KMS-11 (cell line): ENCODE measurements around the gene PGAP6.

ENCODE experiments used
- H2AFZ ChIP-seq: fragments of 200-600 bp; sonication (generic); 2 replicates; pipeline ENCODE4 v1.6.1; 2016; ENCODE audit warnings: antibody characterized with exemption, mixed run types, low read depth
- H3K27ac ChIP-seq: fragments of 200-600 bp; sonication (generic); 2 replicates; pipeline ENCODE4 v1.6.1; 2016; ENCODE audit warnings: mild to moderate bottlenecking, mixed run types
- H3K27me3 ChIP-seq: fragments of 200-600 bp; sonication (generic); 2 replicates; pipeline ENCODE4 v1.6.1; 2017; ENCODE audit warnings: mild to moderate bottlenecking, low read depth, mixed run types, moderate library complexity; ENCODE audit not compliant: insufficient read depth
- H3K36me3 ChIP-seq: fragments of 200-600 bp; sonication (generic); 2 replicates; pipeline ENCODE4 v1.6.1; 2017; ENCODE audit warnings: mild to moderate bottlenecking, mixed run types; ENCODE audit not compliant: insufficient read depth
- H3K4me1 ChIP-seq: fragments of 200-600 bp; sonication (generic); 2 replicates; pipeline ENCODE4 v1.6.1; 2016; ENCODE audit warnings: mild to moderate bottlenecking, low read depth, mixed run types; ENCODE audit not compliant: poor library complexity, severe bottlenecking
- H3K4me2 ChIP-seq: fragments of 200-600 bp; sonication (generic); 2 replicates; pipeline ENCODE4 v1.7.0; 2016; ENCODE audit warnings: mild to moderate bottlenecking, mixed run types
- H3K4me3 ChIP-seq: fragments of 200-600 bp; sonication (generic); IDR thresholded peaks from 2 replicates; pipeline ENCODE4 v1.6.1; 2017; ENCODE audit warnings: low read depth, low read length, mixed read lengths; ENCODE audit not compliant: insufficient read depth
- H3K79me2 ChIP-seq: fragments of 200-600 bp; sonication (generic); 2 replicates; pipeline ENCODE4 v1.6.1; 2016; ENCODE audit warnings: low read depth, mixed run types; ENCODE audit not compliant: insufficient read depth
- H3K9ac ChIP-seq: fragments of 200-600 bp; sonication (generic); 2 replicates; pipeline ENCODE4 v1.6.1; 2016; ENCODE audit warnings: mild to moderate bottlenecking, mixed run types
- H4K20me1 ChIP-seq: fragments of 200-600 bp; sonication (generic); 2 replicates; pipeline ENCODE4 v1.6.1; 2016; ENCODE audit warnings: mild to moderate bottlenecking, mixed run types; ENCODE audit not compliant: insufficient read depth
- TF ChIP-seq, protein P1 (sequence below): fragments of 200-600 bp; sonication (generic); conservative IDR thresholded peaks from 2 replicates; pipeline ENCODE4 v1.6.1; 2017; ENCODE audit warnings: low read depth, mild to moderate bottlenecking, antibody characterized with exemption, low read length, moderate library complexity, mixed read lengths

Gene PGAP6

DNA sequence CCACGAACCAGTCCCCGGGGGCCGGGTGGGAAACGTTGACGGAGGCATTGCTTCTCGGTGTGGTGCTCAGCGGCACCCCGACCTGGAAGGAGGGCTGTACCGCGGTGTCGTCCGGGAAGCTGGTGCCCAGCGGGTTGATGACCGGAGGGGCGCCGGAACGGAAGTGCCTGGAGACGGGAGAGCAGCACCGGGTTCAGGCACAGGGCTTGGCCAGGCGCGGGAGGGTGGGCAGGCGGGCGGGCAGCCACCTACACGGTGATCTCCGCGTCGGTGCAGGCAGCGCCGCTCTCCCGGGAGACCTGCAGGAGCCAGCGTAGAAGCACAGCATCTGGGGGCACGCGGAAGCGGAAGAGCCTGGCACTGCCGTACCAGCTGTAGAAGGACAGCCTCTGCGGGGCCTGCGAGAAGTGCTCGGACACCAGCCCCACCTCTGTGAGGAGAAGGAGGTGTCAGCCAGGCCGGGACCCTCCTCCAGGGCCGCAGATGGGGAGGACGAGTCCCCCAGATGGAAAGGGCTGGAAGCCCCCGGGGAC, 4.3 kb downstream of the PGAP6 start:
- Histone ChIP-seq H3K4me1 (peaks cover 8% of the 10 kb centered on the region), H3K79me2 (no peaks in the 10 kb centered on the region; the same call in 1 of the 2 replicates), H4K20me1 (no peaks in the 10 kb centered on the region), H3K27ac (no peak overlapping the region), H3K27me3 (no peaks in the 10 kb centered on the region), H3K4me3 (no peak overlapping the region), H2AFZ (no peak overlapping the region), H3K36me3 (no peaks in the 10 kb centered on the region), H3K4me2 (no peak overlapping the region), H3K9ac (no peak overlapping the region)
- TF ChIP-seq, protein P1, sequence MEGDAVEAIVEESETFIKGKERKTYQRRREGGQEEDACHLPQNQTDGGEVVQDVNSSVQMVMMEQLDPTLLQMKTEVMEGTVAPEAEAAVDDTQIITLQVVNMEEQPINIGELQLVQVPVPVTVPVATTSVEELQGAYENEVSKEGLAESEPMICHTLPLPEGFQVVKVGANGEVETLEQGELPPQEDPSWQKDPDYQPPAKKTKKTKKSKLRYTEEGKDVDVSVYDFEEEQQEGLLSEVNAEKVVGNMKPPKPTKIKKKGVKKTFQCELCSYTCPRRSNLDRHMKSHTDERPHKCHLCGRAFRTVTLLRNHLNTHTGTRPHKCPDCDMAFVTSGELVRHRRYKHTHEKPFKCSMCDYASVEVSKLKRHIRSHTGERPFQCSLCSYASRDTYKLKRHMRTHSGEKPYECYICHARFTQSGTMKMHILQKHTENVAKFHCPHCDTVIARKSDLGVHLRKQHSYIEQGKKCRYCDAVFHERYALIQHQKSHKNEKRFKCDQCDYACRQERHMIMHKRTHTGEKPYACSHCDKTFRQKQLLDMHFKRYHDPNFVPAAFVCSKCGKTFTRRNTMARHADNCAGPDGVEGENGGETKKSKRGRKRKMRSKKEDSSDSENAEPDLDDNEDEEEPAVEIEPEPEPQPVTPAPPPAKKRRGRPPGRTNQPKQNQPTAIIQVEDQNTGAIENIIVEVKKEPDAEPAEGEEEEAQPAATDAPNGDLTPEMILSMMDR, result no peak

GRCh38 chr16:376817-377418, 4.9 kb downstream of the PGAP6 start:
- no peak overlapping the region for H3K4me2 ChIP-seq
- H3K9ac ChIP-seq, result no peak overlapping the region
- H4K20me1 ChIP-seq, result no peaks in the 10 kb centered on the region
- H2AFZ ChIP-seq, result no peak overlapping the region
- H3K27ac ChIP-seq, result no peak overlapping the region
- H3K4me1 ChIP-seq, result peaks cover 7% of the 10 kb centered on the region
- H3K4me3 ChIP-seq, result no peak overlapping the region
- no peaks in the 10 kb centered on the region; the same call in 1 of the 2 replicates for H3K79me2 ChIP-seq
- no peaks in the 10 kb centered on the region for H3K36me3 ChIP-seq
- no peaks in the 10 kb centered on the region for H3K27me3 ChIP-seq
- TF ChIP-seq, protein P1, result no peak

DNA sequence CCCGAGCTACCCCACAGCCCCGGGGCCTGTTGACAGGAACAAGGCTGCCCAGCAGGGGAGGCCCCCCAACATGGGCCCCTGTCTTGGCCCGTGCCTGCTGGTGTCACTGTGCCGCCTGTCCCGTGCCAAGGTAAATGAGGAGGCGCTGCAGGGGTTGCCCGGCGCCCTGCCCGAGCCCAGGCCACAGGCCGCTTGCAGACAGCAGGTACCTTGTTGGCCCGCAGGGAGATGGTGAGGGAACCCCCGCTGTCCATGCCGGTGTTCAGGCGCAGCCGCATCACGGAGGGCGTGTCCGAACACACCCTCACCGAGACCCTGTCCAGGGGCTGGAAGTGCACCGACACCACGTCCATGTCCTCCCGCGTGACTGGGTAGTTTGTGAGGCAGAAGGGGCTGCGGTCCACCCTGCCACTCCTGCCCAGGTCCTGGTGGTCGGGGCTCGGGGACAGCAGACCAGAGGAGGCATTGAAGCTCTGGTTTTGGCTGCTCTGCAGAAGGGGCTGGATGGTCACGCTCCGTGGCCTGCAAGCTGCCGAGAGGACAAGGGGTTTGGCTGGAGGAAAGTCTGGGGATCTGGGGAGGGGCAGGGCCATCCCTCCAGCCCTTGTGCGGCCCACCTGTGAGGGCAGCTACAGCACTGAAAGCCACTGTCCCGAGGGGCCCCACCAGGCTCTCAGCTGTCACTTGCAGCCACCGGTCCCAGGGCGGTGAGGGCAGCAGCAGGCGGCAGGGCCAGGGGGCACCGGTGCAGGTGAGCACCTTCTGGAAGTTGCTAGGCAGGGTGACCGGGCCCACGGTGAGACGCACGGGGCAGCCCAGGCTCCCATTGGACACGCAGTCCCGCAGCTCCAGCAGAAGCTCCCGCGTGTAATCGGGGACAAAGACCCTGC, 5.6 kb downstream of the PGAP6 start:
- Histone ChIP-seq H2AFZ (no peak overlapping the region), H3K4me3 (no peak overlapping the region), H3K4me2 (no peak overlapping the region), H3K9ac (no peak overlapping the region), H3K27me3 (no peaks in the 10 kb centered on the region), H3K36me3 (no peaks in the 10 kb centered on the region), H4K20me1 (no peaks in the 10 kb centered on the region), H3K4me1 (peaks cover 8% of the 10 kb centered on the region), H3K27ac (no peak overlapping the region), H3K79me2 (no peaks in the 10 kb centered on the region; the same call in 1 of the 2 replicates)
- TF ChIP-seq, protein P1, result no peak

GRCh38 chr16:375212-375611, 6.6 kb downstream of the PGAP6 start:
- Histone ChIP-seq H3K27ac (no peak overlapping the region), H3K79me2 (no peaks in the 10 kb centered on the region), H3K4me1 (peaks cover 9% of the 10 kb centered on the region), H3K9ac (no peak overlapping the region), H4K20me1 (no peaks in the 10 kb centered on the region), H3K27me3 (no peaks in the 10 kb centered on the region), H3K36me3 (no peaks in the 10 kb centered on the region), H3K4me3 (no peak overlapping the region), H2AFZ (no peak overlapping the region), H3K4me2 (no peak overlapping the region)
- TF ChIP-seq, protein P1, result no peak
